CD4-positive, CD25-positive, alpha-beta regulatory T cell (primary cell): ENCODE data around the gene RPS6KA1. TPM values are rescaled to one million over a fixed set of nuclear protein-coding genes. Genes with fewer than 3 reads are reported as not detected.

Experiments
- ATAC-seq, 2 donors: fragments of 150-1000 bp; cut with Tn5 transposase; one replicate each; pipeline ENCODE4 v1.10.0; 2021; ENCODE audit warnings: low read depth in 2 of 2, moderate number of reproducible peaks in 2 of 2, moderate library complexity in 1 of 2
- DNase-seq, 3 donors: peaks; one replicate each; pipeline versions ENCODE4 v3.0.0 to v3.0.0-alpha.2; 2012 to 2022; ENCODE audit warnings: mixed read lengths in 1 of 3
- H3K27ac ChIP-seq: one replicate; pipeline ENCODE4 v1.7.0; 2013; ENCODE audit warnings: mild to moderate bottlenecking, low read length; ENCODE audit not compliant: insufficient read depth, poor library complexity, severe bottlenecking
- H3K27me3 ChIP-seq: one replicate; pipeline ENCODE4 v1.7.0; 2013; ENCODE audit warnings: low read length; ENCODE audit not compliant: control insufficient read depth, insufficient read depth
- H3K36me3 ChIP-seq: one replicate; pipeline ENCODE4 v1.7.0; 2013; ENCODE audit warnings: mild to moderate bottlenecking, low read length, moderate library complexity; ENCODE audit not compliant: control insufficient read depth, insufficient read depth
- H3K4me1 ChIP-seq: 2 replicates; pipeline ENCODE4 v1.7.0; 2013; ENCODE audit warnings: mild to moderate bottlenecking, low read length; ENCODE audit not compliant: insufficient read depth, control insufficient read depth, poor library complexity, severe bottlenecking
- H3K4me3 ChIP-seq: one replicate; pipeline ENCODE4 v1.7.0; 2013; ENCODE audit warnings: low read depth, mild to moderate bottlenecking, low read length, moderate library complexity
- H3K9me3 ChIP-seq, 2 experiments: 1 replicate in 1 of 2; 2 replicates in 1 of 2; pipeline ENCODE4 v1.7.0; 2013; ENCODE audit warnings: low read length in 2 of 2, mild to moderate bottlenecking in 1 of 2, moderate library complexity in 1 of 2; ENCODE audit not compliant: control insufficient read depth in 2 of 2
- H3K27ac Mint-ChIP-seq, 3 donors: one replicate each; pipeline ENCODE4 v1.8.0; 2020 to 2022; ENCODE audit warnings: mild to moderate bottlenecking in 3 of 3, mixed read lengths in 3 of 3, moderate library complexity in 2 of 3
- H3K27me3 Mint-ChIP-seq: one replicate; pipeline ENCODE4 v1.8.0; 2022; ENCODE audit warnings: mild to moderate bottlenecking, mixed read lengths
- H3K36me3 Mint-ChIP-seq: one replicate; pipeline ENCODE4 v1.8.0; 2020; ENCODE audit warnings: mixed read lengths
- H3K4me1 Mint-ChIP-seq, 4 donors: one replicate each; pipeline ENCODE4 v1.8.0; 2020 to 2022; ENCODE audit warnings: mixed read lengths in 4 of 4, mild to moderate bottlenecking in 1 of 4
- H3K4me3 Mint-ChIP-seq, 4 donors: one replicate each; pipeline ENCODE4 v1.8.0; 2020 to 2022; ENCODE audit warnings: mild to moderate bottlenecking in 4 of 4, mixed read lengths in 4 of 4, moderate library complexity in 3 of 4
- H3K9me3 Mint-ChIP-seq, 7 donors: one replicate each; pipeline ENCODE4 v1.8.0; 2020 to 2022; ENCODE audit warnings: mixed read lengths in 7 of 7, mild to moderate bottlenecking in 3 of 7, moderate library complexity in 2 of 7
- polyA plus RNA-seq, 4 donors: library from polyadenylated mRNA; unstranded; fragments of 300-500 nt; fragmentation: Illumina TruSeq; gene quantifications; one replicate each; pipeline ENCODE4 v1.2.3, GENCODE V29; 2021
- total RNA-seq: library from RNA; stranded (reverse); gene quantifications from one replicate; pipeline ENCODE4 v1.2.3, GENCODE V29; 2022

RPS6KA1 gene
- total and polyA plus RNA-seq, 5 donors from 2014 or later: 97.4 to 218 (median 173) TPM

GRCh38 chr1:26533951-26534509, 4.5 kb downstream of the RPS6KA1 start:
- Histone ChIP-seq H3K36me3 (no peaks in the 10 kb centered on the region), H3K27ac (no peak overlapping the region), H3K27me3 (no peaks in the 10 kb centered on the region), H3K4me3 (no peak overlapping the region), H3K9me3 (no peaks in the 10 kb centered on the region), H3K4me1 (peaks cover 58% of the 10 kb centered on the region)
- Mint-ChIP-seq H3K4me1 (peaks cover 4 to 70% (median 34%) of the 10 kb centered on the region in 4 donors), H3K27ac (peak overlapping the region; percentile 1 to 86 (median 79)), H3K27me3 (no peaks in the 10 kb centered on the region), H3K36me3 (no peaks in the 10 kb centered on the region), H3K4me3 (peak overlapping the region in 1 of 4 donors; percentile 26), H3K9me3 (no peaks in the 10 kb centered on the region)
- no peak for DNase-seq
- ATAC-seq: no peak

GRCh38 chr1:26535201-26535600, 5.6 kb downstream of the RPS6KA1 start:
- Mint-ChIP-seq H3K36me3 (no peaks in the 10 kb centered on the region), H3K27me3 (no peaks in the 10 kb centered on the region), H3K27ac (peak overlapping the region; percentile 16 to 86 (median 79)), H3K4me1 (peaks cover 4 to 75% (median 40%) of the 10 kb centered on the region in 4 donors), H3K4me3 (peak overlapping the region in 2 of 4 donors; percentile 26 to 59), H3K9me3 (no peaks in the 10 kb centered on the region)
- Histone ChIP-seq H3K27me3 (no peaks in the 10 kb centered on the region), H3K27ac (no peak overlapping the region), H3K9me3 (no peaks in the 10 kb centered on the region), H3K4me3 (no peak overlapping the region), H3K4me1 (peaks cover 62% of the 10 kb centered on the region), H3K36me3 (no peaks in the 10 kb centered on the region)
- DNase-seq (peak in 1 of 3 donors; percentile 68), ATAC-seq (no peak)

GRCh38 chr1:26536081-26536480, 6.5 kb downstream of the RPS6KA1 start:
- no peak overlapping the region for H3K4me3 Mint-ChIP-seq
- no peak for DNase-seq

GRCh38 chr1:26536521-26536920, 7.0 kb downstream of the RPS6KA1 start:
- Histone ChIP-seq H3K4me3 (no peak overlapping the region), H3K27ac (no peak overlapping the region), H3K9me3 (no peaks in the 10 kb centered on the region), H3K27me3 (no peaks in the 10 kb centered on the region), H3K4me1 (peaks cover 61% of the 10 kb centered on the region), H3K36me3 (no peaks in the 10 kb centered on the region)
- Mint-ChIP-seq H3K9me3 (no peaks in the 10 kb centered on the region), H3K4me1 (peaks cover 4 to 76% (median 44%) of the 10 kb centered on the region in 4 donors), H3K27me3 (no peaks in the 10 kb centered on the region), H3K27ac (peak overlapping the region in 1 of 3 donors; percentile 60), H3K4me3 (no peak overlapping the region), H3K36me3 (no peaks in the 10 kb centered on the region)
- no peak for ATAC-seq
- no peak for DNase-seq

More at GRCh38 chr1:26536081-26536480, 6.5 kb downstream of the RPS6KA1 start:
- Mint-ChIP-seq H3K27ac (no peak overlapping the region), H3K9me3 (no peaks in the 10 kb centered on the region), H3K27me3 (no peaks in the 10 kb centered on the region), H3K4me1 (peaks cover 4 to 75% (median 42%) of the 10 kb centered on the region in 4 donors), H3K36me3 (no peaks in the 10 kb centered on the region)
- H3K36me3 ChIP-seq: no peaks in the 10 kb centered on the region
- H3K27ac ChIP-seq: no peak overlapping the region
- peaks cover 62% of the 10 kb centered on the region for H3K4me1 ChIP-seq
- no peaks in the 10 kb centered on the region for H3K27me3 ChIP-seq
- H3K4me3 ChIP-seq: no peak overlapping the region
- no peak for ATAC-seq
- no peaks in the 10 kb centered on the region for H3K9me3 ChIP-seq

GRCh38 chr1:26537951-26538352, 8.4 kb downstream of the RPS6KA1 start:
- Histone ChIP-seq H3K4me3 (no peak overlapping the region), H3K9me3 (no peaks in the 10 kb centered on the region), H3K27ac (no peak overlapping the region), H3K36me3 (no peaks in the 10 kb centered on the region), H3K27me3 (no peaks in the 10 kb centered on the region), H3K4me1 (peaks cover 75% of the 10 kb centered on the region)
- ATAC-seq: no peak
- peak in 1 of 3 donors; percentile 45 for DNase-seq
- Mint-ChIP-seq H3K9me3 (no peaks in the 10 kb centered on the region), H3K4me3 (peak overlapping the region in 3 of 4 donors; percentile 30 to 86 (median 38)), H3K27ac (peak overlapping the region; percentile 88 to 93 (median 89)), H3K27me3 (no peaks in the 10 kb centered on the region), H3K4me1 (peaks cover 4 to 83% (median 55%) of the 10 kb centered on the region in 4 donors), H3K36me3 (no peaks in the 10 kb centered on the region)

- Histone ChIP-seq H3K36me3 (no peaks in the 10 kb centered on the region), H3K4me3 (no peak overlapping the region), H3K27ac (peak overlapping the region; percentile 47), H3K9me3 (no peaks in the 10 kb centered on the region), H3K4me1 (peaks cover 81% of the 10 kb centered on the region), H3K27me3 (no peaks in the 10 kb centered on the region)
- Mint-ChIP-seq H3K4me1 (peaks cover 4 to 90% (median 62%) of the 10 kb centered on the region in 4 donors), H3K4me3 (peak overlapping the region; percentile 52 to 86 (median 73)), H3K27me3 (no peaks in the 10 kb centered on the region), H3K36me3 (no peaks in the 10 kb centered on the region), H3K9me3 (no peaks in the 10 kb centered on the region), H3K27ac (peak overlapping the region; percentile 88 to 97 (median 93))
- no peak for ATAC-seq
- peak in 2 of 3 donors; percentile 19 to 56 for DNase-seq
Measured at GRCh38 chr1:26538480-26539412, 9.2 kb downstream of the RPS6KA1 start.

DNA sequence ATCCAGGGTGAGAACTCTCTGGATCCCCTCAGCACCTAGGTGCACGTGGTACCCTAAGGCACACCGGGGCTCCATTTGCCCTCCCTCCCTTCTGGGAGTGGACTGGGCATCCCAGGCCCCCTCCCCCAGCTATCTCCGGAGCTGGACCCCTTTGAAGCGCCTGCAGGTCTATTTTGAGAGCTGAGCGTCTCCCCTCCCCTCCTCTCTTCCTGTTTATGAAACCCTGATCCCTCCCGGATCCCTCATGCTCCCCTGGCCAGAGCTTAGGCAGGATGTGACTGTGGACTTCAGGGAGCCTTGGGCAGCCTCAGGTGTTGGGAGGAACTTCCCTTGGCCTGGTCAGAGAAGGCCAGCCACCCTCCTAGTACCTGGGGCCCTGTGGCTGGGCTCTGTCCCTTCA, 10.2 kb downstream of the RPS6KA1 start:
- Histone ChIP-seq H3K27ac (peak overlapping the region; percentile 47), H3K9me3 (no peaks in the 10 kb centered on the region), H3K4me3 (no peak overlapping the region), H3K4me1 (peaks cover 78% of the 10 kb centered on the region), H3K27me3 (no peaks in the 10 kb centered on the region), H3K36me3 (no peaks in the 10 kb centered on the region)
- Mint-ChIP-seq H3K9me3 (no peaks in the 10 kb centered on the region), H3K4me3 (peak overlapping the region; percentile 37 to 86 (median 67)), H3K27ac (peak overlapping the region; percentile 88 to 97 (median 93)), H3K27me3 (no peaks in the 10 kb centered on the region), H3K36me3 (no peaks in the 10 kb centered on the region), H3K4me1 (peaks cover 4 to 90% (median 62%) of the 10 kb centered on the region in 4 donors)
- ATAC-seq: no peak
- DNase-seq: no peak
